Superior temporal gyrus (tissue), 1 donor: ENCODE data around the gene COMMD6.
A peak's percentile ranks its signal among the peaks of the same experiment; 100 is the strongest.

Experiments
- DNase-seq: peaks from one replicate; pipeline ENCODE4 v3.0.0-alpha.2; 2016; ENCODE audit errors: extremely low spot score

COMMD6 gene

DNA sequence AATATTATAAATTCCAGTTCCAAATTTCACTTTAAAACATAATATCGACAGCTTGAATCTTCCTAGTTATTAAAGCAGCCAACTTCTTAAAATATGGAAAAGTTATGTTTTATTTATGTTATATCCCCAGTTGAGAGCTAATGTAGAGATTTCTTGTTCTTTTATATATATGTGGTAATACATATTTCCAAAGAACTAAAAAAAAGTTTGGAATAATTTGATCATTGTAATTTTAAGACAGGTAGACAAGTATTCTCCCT lies 54.9 kb downstream of the COMMD6 start:
- no peak for DNase-seq

- peak; percentile 79 for DNase-seq
Observed at GRCh38 chr13:75482070-75482819, 55.4 kb downstream of the COMMD6 start, which contains the start of gene TBC1D4. TSS of gene TBC1D4 (minus strand) at chr13:75482169. CDS start at chr13:75481767, 402 bp downstream.

- no peak for DNase-seq
Observed at GRCh38 chr13:75481176-75482069, 56.2 kb downstream of the COMMD6 start.

DNA sequence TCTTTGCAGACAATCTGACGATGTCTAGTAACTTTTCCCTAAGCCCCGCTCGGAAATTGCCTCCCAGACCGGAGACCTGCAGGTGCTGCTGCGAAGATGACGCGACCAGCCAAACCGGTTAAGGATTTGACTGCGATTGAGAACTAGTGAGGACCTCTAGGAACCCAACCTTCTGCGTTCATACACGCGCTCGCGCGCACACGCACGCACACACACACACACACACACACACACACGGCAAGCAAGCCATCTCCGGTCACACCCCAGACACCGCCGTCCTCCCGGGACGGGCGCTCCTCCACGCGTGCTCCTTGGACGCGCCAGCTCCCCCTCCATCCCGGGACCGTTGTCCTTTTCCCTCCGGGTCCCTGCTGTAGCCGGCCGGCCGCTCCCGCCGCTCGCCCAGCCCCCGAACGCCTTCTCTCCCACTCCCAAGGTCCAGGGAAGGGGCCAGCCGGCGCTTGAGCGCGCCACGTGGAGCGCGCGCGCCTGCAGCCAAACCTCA lies 56.9 kb downstream of the COMMD6 start:
- peak; percentile 36 for DNase-seq

- no peak for DNase-seq
Observed at GRCh38 chr13:75479102-75479740, 58.4 kb downstream of the COMMD6 start.

GRCh38 chr13:75478659-75479058 lies 59.0 kb downstream of the COMMD6 start:
- DNase-seq = no peak
